Stomach (tissue), 9 donors: Measurements from ENCODE around the gene CFAP65. TPM values are rescaled to one million over a fixed set of nuclear protein-coding genes. Genes with fewer than 3 reads are reported as not detected.
A peak's percentile ranks its signal among the peaks of the same experiment; 100 is the strongest.

ENCODE experiments used
- DNase-seq, 2 donors: peaks; one replicate each; pipeline versions ENCODE4 v3.0.0 to v3.0.0-alpha.2; 2013 to 2019
- H3K27ac ChIP-seq, 5 donors: fragments of 200-600 bp in 4 of 5; sonication (generic) in 4 of 5; one replicate each; pipeline ENCODE4 v1.5.1; 2013 to 2019; ENCODE audit warnings: mild to moderate bottlenecking in 1 of 5, moderate library complexity in 1 of 5
- H3K27me3 ChIP-seq, 3 donors: fragments of 200-600 bp; sonication (generic); one replicate each; pipeline ENCODE4 v1.5.1; 2017 to 2019; ENCODE audit warnings: mixed run types in 1 of 3
- H3K36me3 ChIP-seq, 4 donors: fragments of 200-600 bp; sonication (generic); 1 replicate in 3 of 4; 2 replicates in 1 of 4; pipeline ENCODE4 v1.5.1; 2016 to 2019
- H3K4me1 ChIP-seq, 4 donors: fragments of 200-600 bp; sonication (generic); one replicate each; pipeline ENCODE4 v1.5.1; 2016 to 2019
- H3K4me3 ChIP-seq, 4 donors: fragments of 200-600 bp; sonication (generic) in 3 of 4; one replicate each; pipeline ENCODE4 v1.5.1; 2016 to 2019; ENCODE audit warnings: mild to moderate bottlenecking in 1 of 4
- H3K9me3 ChIP-seq, 4 donors: fragments of 200-600 bp; sonication (generic); one replicate each; pipeline ENCODE4 v1.5.1; 2016 to 2019
- CTCF ChIP-seq, 7 experiments: fragments of 450-650 bp in 4 of 7; fragments of 200-600 bp in 3 of 7; sonication (generic) in 3 of 7; IDR thresholded peaks; one replicate each; pipeline ENCODE4 v1.5.1; 2016 to 2019; ENCODE audit warnings: antibody characterized with exemption in 7 of 7, control low read depth in 2 of 7, mild to moderate bottlenecking in 1 of 7
- EP300 ChIP-seq: sonication (generic); formaldehyde crosslinking; IDR thresholded peaks from one replicate; pipeline ENCODE4 v1.6.1; 2017; ENCODE audit warnings: antibody characterized with exemption
- POLR2A ChIP-seq, 4 donors: fragments of 450-650 bp; IDR thresholded peaks; one replicate each; pipeline ENCODE4 v1.6.1; 2016; ENCODE audit warnings: antibody characterized with exemption in 4 of 4, control low read depth in 2 of 4, mild to moderate bottlenecking in 1 of 4, moderate library complexity in 1 of 4
- POLR2AphosphoS5 ChIP-seq, 3 donors: sonication (generic); formaldehyde crosslinking; IDR thresholded peaks; one replicate each; pipeline ENCODE4 v1.6.1; 2016; ENCODE audit warnings: antibody characterized with exemption in 3 of 3
- WGBS, 5 donors: extraction: QIAGEN DNeasy Blood & Tissue Kit in 3 of 5; methylation state at CpG; one replicate each; pipeline versions ENCODE4 v1.1.5 to v1.1.7; 2013 to 2018; 5-methylcytosine and 5-hydroxymethylcytosine counted together
- intact Hi-C: fragments of 100-400 bp; cut with DNase I; formaldehyde crosslinking; loops from one replicate; pipeline ENCODE4 v1.15.1; 2023; ENCODE audit warnings: low total_unique reads
- polyA plus RNA-seq, 3 donors: library from polyadenylated mRNA; stranded (reverse); fragments of 200-250 nt; gene quantifications; one replicate each; pipeline ENCODE4 v1.2.3, GENCODE V29; 2013
- total RNA-seq, 5 donors: library from RNA; depleted of rRNA; stranded (reverse); fragments of >200 nt; gene quantifications; one replicate each; pipeline versions ENCODE4 v1.1.0 to v1.2.3, GENCODE V29; 2014 to 2016
- donor health status: healthy with polysubstance abuse.
- donor health status: Bipolar disorder and iron deficiency.
- donor health status: healthy.

The CFAP65 gene
- total and polyA plus RNA-seq, 8 donors: 0.10 to 2.6 TPM; not detected in 6

DNA sequence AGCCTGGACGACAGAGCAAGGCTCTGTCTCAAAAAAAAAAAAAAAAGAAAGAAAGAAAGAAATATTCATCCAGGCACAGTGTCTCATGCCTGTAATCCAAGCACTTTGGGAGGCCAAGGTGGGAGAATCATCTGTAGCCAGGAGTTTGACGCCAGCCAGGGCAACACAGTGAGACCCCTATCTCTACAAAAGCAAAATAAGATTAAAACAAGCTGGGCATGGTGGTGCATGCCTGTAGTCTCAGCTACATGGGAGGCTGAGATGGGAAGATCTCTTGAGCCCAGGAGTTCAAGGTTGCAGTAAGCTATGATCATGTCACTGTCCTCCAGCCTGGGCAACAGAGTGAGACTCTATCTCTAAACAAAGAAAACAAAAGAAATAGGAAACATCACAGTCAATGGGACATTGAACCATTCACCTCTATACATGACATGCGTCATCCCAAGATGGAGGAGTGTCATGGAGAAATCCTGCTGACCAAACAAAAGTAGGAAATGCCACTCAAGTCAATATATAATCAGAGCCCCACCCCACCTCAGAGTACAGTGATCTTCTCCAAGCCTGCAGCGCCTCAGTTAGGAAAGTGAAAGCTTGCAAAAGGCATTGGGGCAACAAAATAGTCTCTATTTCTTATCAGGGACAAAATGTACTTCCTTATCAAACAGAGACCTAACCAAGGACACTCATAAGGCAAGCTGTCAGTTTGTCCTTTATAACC, 66.1 kb downstream of the CFAP65 start:
- 49 to 65% (median 57%) methylated on average over 4 of the region's 4 CpGs for WGBS, 5 donors
- DNase-seq: no peak
- H3K4me1 ChIP-seq: peaks cover 0 to 8% (median 7%) of the 10 kb centered on the region in 4 donors
- no peak for TF ChIP-seq EP300
- TF ChIP-seq CTCF (IDR thresholded peaks at IDR 0.05): no peak
- no peak for TF ChIP-seq POLR2A (IDR thresholded peaks at IDR 0.05)
- no peak for TF ChIP-seq POLR2AphosphoS5 (IDR thresholded peaks at IDR 0.05)
- H3K27ac ChIP-seq: no peak overlapping the region
- H3K4me3 ChIP-seq: no peak overlapping the region
- H3K9me3 ChIP-seq: no peaks in the 10 kb centered on the region
- H3K36me3 ChIP-seq: no peaks in the 10 kb centered on the region
- H3K27me3 ChIP-seq: peaks cover 3 to 91% (median 34%) of the 10 kb centered on the region in 3 donors
- intact Hi-C loops: no loop called here

DNA sequence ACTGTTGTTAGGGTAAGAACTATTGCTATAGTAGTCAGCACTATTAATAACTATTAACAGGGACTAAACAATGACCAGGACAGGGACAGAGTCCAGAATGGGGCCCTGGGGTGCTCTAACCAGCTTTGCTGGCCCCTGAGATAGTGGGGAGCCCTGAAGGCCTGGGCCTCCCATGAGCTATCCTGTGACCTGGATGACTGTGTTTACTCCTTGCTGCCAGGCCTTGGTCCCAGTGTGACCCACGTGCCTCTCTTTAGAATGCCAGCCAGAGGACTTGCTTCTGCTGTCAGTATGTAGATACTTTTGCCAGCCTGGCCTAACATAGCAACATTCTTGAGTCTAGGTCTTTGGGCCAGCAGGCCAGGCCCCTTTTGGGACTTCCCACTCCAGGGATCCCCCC, 70.4 kb downstream of the CFAP65 start:
- DNase-seq: no peak
- no peak overlapping the region for H3K4me3 ChIP-seq
- peaks cover 0 to 77% (median 23%) of the 10 kb centered on the region in 3 donors for H3K27me3 ChIP-seq
- H3K4me1 ChIP-seq: no peaks in the 10 kb centered on the region
- intact Hi-C loops: no loop called here
- no peaks in the 10 kb centered on the region for H3K36me3 ChIP-seq
- WGBS, 5 donors: 9 to 25% (median 14%) methylated on average over 1 of the region's 1 CpG
- TF ChIP-seq EP300 (no peak), CTCF (IDR thresholded peaks at IDR 0.05) (no peak), POLR2AphosphoS5 (IDR thresholded peaks at IDR 0.05) (no peak), POLR2A (IDR thresholded peaks at IDR 0.05) (no peak)
- H3K9me3 ChIP-seq: no peaks in the 10 kb centered on the region
- H3K27ac ChIP-seq: no peak overlapping the region

- Histone ChIP-seq H3K27ac (no peak overlapping the region), H3K4me1 (peaks cover 16 to 28% (median 27%) of the 10 kb centered on the region in 4 donors), H3K36me3 (no peaks in the 10 kb centered on the region), H3K9me3 (peaks cover 0 to 8% (median 0%) of the 10 kb centered on the region in 4 donors), H3K27me3 (peaks cover 44 to 96% (median 70%) of the 10 kb centered on the region in 3 donors), H3K4me3 (no peak overlapping the region)
- DNase-seq: peak in 1 of 2 donors; percentile 50
- 29 to 51% (median 33%) methylated on average over 5 of the region's 5 CpGs for WGBS, 5 donors
- intact Hi-C loops: no loop called here
- TF ChIP-seq POLR2A (IDR thresholded peaks at IDR 0.05): no peak
- TF ChIP-seq CTCF (IDR thresholded peaks at IDR 0.05): no peak
- no peak for TF ChIP-seq EP300
- TF ChIP-seq POLR2AphosphoS5 (IDR thresholded peaks at IDR 0.05): no peak
Observed at GRCh38 chr2:218964041-218964771, 77.1 kb downstream of the CFAP65 start.

DNA sequence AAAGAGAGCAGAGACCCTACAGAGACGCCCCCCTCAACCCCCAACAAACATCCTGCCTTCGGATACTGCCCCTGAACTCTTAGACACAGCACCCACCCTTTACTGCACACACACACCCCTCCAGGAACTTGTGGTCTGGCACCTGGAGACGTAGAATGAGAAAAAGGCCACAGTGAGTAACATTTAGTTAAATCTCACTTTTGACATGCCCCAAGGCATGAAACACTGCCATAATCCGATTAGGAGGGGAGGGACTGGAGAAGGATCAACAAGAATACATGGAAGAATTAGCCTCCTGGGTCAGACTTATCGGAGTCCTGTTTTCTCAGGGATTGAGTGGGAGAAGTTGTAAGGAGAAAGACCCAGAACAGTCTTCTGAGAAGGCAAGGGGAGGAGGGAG, 77.7 kb downstream of the CFAP65 start:
- peaks cover 0 to 8% (median 0%) of the 10 kb centered on the region in 4 donors for H3K9me3 ChIP-seq
- DNase-seq: no peak
- no peak overlapping the region for H3K27ac ChIP-seq
- no peaks in the 10 kb centered on the region for H3K36me3 ChIP-seq
- TF ChIP-seq POLR2A (IDR thresholded peaks at IDR 0.05) (no peak), POLR2AphosphoS5 (IDR thresholded peaks at IDR 0.05) (no peak), EP300 (no peak), CTCF (IDR thresholded peaks at IDR 0.05) (no peak)
- intact Hi-C loops: no loop called here
- H3K4me1 ChIP-seq: peaks cover 17 to 31% (median 30%) of the 10 kb centered on the region in 4 donors
- 9 to 16% (median 11%) methylated on average over 4 to 5 of the region's 5 CpGs for WGBS, 5 donors
- peaks cover 44 to 97% (median 76%) of the 10 kb centered on the region in 3 donors for H3K27me3 ChIP-seq
- no peak overlapping the region for H3K4me3 ChIP-seq
